Uterus (tissue), 4 donors: ENCODE measurements around the gene ATP5F1E. TPM values are rescaled to one million over a fixed set of nuclear protein-coding genes. Genes with fewer than 3 reads are reported as not detected.

Experiments used
- DNase-seq, 2 donors: peaks; one replicate each; pipeline ENCODE4 v3.0.0-alpha.2; 2019 to 2020
- H3K27ac ChIP-seq, 2 donors: fragments of 200-600 bp; sonication (generic); 1 replicate in 1 of 2; 2 replicates in 1 of 2; pipeline ENCODE4 v1.5.1; 2016 to 2018
- H3K27me3 ChIP-seq, 2 donors: fragments of 200-600 bp; sonication (generic); one replicate each; pipeline ENCODE4 v1.5.1; 2018 to 2019; ENCODE audit warnings: control low read depth in 1 of 2
- H3K36me3 ChIP-seq, 2 donors: fragments of 200-600 bp; sonication (generic); one replicate each; pipeline ENCODE4 v1.5.1; 2019; ENCODE audit warnings: control low read depth in 1 of 2
- H3K4me1 ChIP-seq, 2 donors: fragments of 200-600 bp; sonication (generic); one replicate each; pipeline ENCODE4 v1.5.1; 2018 to 2019; ENCODE audit warnings: control low read depth in 1 of 2
- H3K4me3 ChIP-seq, 2 donors: fragments of 200-600 bp; sonication (generic); 1 replicate in 1 of 2; 2 replicates in 1 of 2; pipeline ENCODE4 v1.5.1; 2018 to 2019; ENCODE audit warnings: mild to moderate bottlenecking in 1 of 2
- H3K9me3 ChIP-seq, 2 donors: fragments of 200-600 bp; sonication (generic); one replicate each; pipeline ENCODE4 v1.5.1; 2019; ENCODE audit warnings: control low read depth in 1 of 2
- CTCF ChIP-seq, 4 experiments: fragments of 200-600 bp in 2 of 4; fragments of 450-650 bp in 2 of 4; sonication (generic) in 2 of 4; IDR thresholded peaks; one replicate each; pipeline ENCODE4 v1.5.1; 2016 to 2019; ENCODE audit warnings: antibody characterized with exemption in 4 of 4, mild to moderate bottlenecking in 2 of 4, moderate library complexity in 1 of 4
- POLR2A ChIP-seq, 2 donors: fragments of 450-650 bp; IDR thresholded peaks; one replicate each; pipeline ENCODE4 v1.6.1; 2016; ENCODE audit warnings: antibody characterized with exemption in 2 of 2, mild to moderate bottlenecking in 1 of 2, moderate library complexity in 1 of 2
- intact Hi-C: fragments of 100-400 bp; cut with DNase I; formaldehyde crosslinking; loops from one replicate; pipeline ENCODE4 v1.15.1; 2023; ENCODE audit warnings: low total_unique reads
- total RNA-seq, 4 donors: library from RNA; depleted of rRNA in 3 of 4; stranded (reverse); fragments of >200 nt in 3 of 4; gene quantifications; one replicate each; pipeline versions ENCODE4 v1.1.0 to v1.2.4, GENCODE V29; 2014 to 2023
- donor health status: DM: yes; HTN: yes; CAD: no.

The ATP5F1E gene
- total RNA-seq, 4 donors from 2014 or later, result 5.6 to 42.4 (median 21.1) TPM

GRCh38 chr20:59018817-59019216 is 13.3 kb downstream of the ATP5F1E start:
- H3K4me1 ChIP-seq, result no peaks in the 10 kb centered on the region
- no peak overlapping the region for H3K4me3 ChIP-seq
- H3K9me3 ChIP-seq, result no peaks in the 10 kb centered on the region
- no peak for TF ChIP-seq POLR2A (IDR thresholded peaks at IDR 0.05)
- no peak for TF ChIP-seq CTCF (IDR thresholded peaks at IDR 0.05)
- no peaks in the 10 kb centered on the region for H3K36me3 ChIP-seq
- no peaks in the 10 kb centered on the region for H3K27me3 ChIP-seq
- DNase-seq, result no peak
- intact Hi-C loops, result no loop called here
- no peak overlapping the region for H3K27ac ChIP-seq

GRCh38 chr20:59017493-59018231 is 14.5 kb downstream of the ATP5F1E start:
- H3K27me3 ChIP-seq, result no peaks in the 10 kb centered on the region
- H3K36me3 ChIP-seq, result no peaks in the 10 kb centered on the region
- no peak overlapping the region for H3K4me3 ChIP-seq
- no peak for TF ChIP-seq CTCF (IDR thresholded peaks at IDR 0.05)
- TF ChIP-seq POLR2A (IDR thresholded peaks at IDR 0.05), result no peak
- intact Hi-C loops, result no loop called here
- H3K9me3 ChIP-seq, result no peaks in the 10 kb centered on the region
- DNase-seq, result no peak
- no peaks in the 10 kb centered on the region for H3K4me1 ChIP-seq
- H3K27ac ChIP-seq, result no peak overlapping the region

GRCh38 chr20:59016795-59017492 is 15.2 kb downstream of the ATP5F1E start:
- H3K9me3 ChIP-seq, result no peaks in the 10 kb centered on the region
- no peaks in the 10 kb centered on the region for H3K4me1 ChIP-seq
- no peak overlapping the region for H3K27ac ChIP-seq
- intact Hi-C loops, result no loop called here
- DNase-seq, result no peak
- H3K36me3 ChIP-seq, result no peaks in the 10 kb centered on the region
- no peak overlapping the region for H3K4me3 ChIP-seq
- no peaks in the 10 kb centered on the region for H3K27me3 ChIP-seq
- no peak for TF ChIP-seq CTCF (IDR thresholded peaks at IDR 0.05)
- TF ChIP-seq POLR2A (IDR thresholded peaks at IDR 0.05), result no peak

- Histone ChIP-seq H3K4me1 (no peaks in the 10 kb centered on the region), H3K27me3 (no peaks in the 10 kb centered on the region), H3K27ac (no peak overlapping the region), H3K36me3 (no peaks in the 10 kb centered on the region), H3K9me3 (no peaks in the 10 kb centered on the region), H3K4me3 (no peak overlapping the region)
- no peak for DNase-seq
- intact Hi-C loops, result no loop called here
- no peak for TF ChIP-seq POLR2A (IDR thresholded peaks at IDR 0.05)
- no peak for TF ChIP-seq CTCF (IDR thresholded peaks at IDR 0.05)
Observed at GRCh38 chr20:59015812-59016711, 16.1 kb downstream of the ATP5F1E start.
